ENCODE measurements around the gene TMEM143. TPM values are rescaled to one million over a fixed set of nuclear protein-coding genes. Genes with fewer than 3 reads are reported as not detected.

TMEM143 gene
- total RNA-seq, 2 donors from 2014 or later = 20.4 to 43.8 TPM

DNA sequence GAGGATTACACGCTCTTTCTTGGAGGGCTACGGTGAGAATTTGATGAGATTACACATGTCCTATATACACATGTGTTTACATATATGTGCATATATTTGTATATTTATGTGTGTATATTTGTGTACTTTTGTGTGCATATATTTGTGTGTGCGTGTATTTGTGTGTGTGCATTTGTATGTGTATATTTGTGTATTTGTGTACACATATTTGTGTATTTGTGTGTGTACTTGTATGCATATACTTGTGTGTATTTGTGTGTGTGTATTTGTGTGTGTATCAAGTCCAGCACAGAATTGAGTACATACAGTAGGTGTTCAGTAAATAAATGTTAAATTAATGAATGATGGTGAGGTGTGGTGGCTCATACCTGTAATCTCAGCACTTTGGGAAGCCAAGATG lies 1.8 kb downstream of the TMEM143 start:
- TF ChIP-seq CTCF (IDR thresholded peaks at IDR 0.05) = no peak
- Histone ChIP-seq H3K9me3 (no peaks in the 10 kb centered on the region), H3K27me3 (no peaks in the 10 kb centered on the region), H3K36me3 (no peaks in the 10 kb centered on the region), H3K4me3 (no peak overlapping the region), H3K27ac (no peak overlapping the region), H3K4me1 (peaks cover 0 to 6% of the 10 kb centered on the region in 2 donors)
- no peak for DNase-seq (ENCODE audit: low spot score)

GRCh38 chr19:48359123-48359522 lies 4.6 kb downstream of the TMEM143 start:
- Histone ChIP-seq H3K36me3 (no peaks in the 10 kb centered on the region), H3K4me3 (no peak overlapping the region), H3K4me1 (peaks cover 0 to under 1% of the 10 kb centered on the region in 2 donors), H3K27ac (no peak overlapping the region), H3K27me3 (no peaks in the 10 kb centered on the region), H3K9me3 (no peaks in the 10 kb centered on the region)
- TF ChIP-seq CTCF (IDR thresholded peaks at IDR 0.05) = no peak
- DNase-seq (ENCODE audit: low spot score) = no peak

- no peaks in the 10 kb centered on the region for H3K36me3 ChIP-seq
- H3K27me3 ChIP-seq = no peaks in the 10 kb centered on the region
- no peaks in the 10 kb centered on the region for H3K4me1 ChIP-seq
- no peak overlapping the region for H3K27ac ChIP-seq
- no peak for TF ChIP-seq CTCF (IDR thresholded peaks at IDR 0.05)
- H3K4me3 ChIP-seq = no peak overlapping the region
- no peak for DNase-seq (ENCODE audit: low spot score)
- no peaks in the 10 kb centered on the region for H3K9me3 ChIP-seq
These were observed 8.3 kb downstream of the TMEM143 start for GRCh38 chr19:48355365-48355954.

DNA sequence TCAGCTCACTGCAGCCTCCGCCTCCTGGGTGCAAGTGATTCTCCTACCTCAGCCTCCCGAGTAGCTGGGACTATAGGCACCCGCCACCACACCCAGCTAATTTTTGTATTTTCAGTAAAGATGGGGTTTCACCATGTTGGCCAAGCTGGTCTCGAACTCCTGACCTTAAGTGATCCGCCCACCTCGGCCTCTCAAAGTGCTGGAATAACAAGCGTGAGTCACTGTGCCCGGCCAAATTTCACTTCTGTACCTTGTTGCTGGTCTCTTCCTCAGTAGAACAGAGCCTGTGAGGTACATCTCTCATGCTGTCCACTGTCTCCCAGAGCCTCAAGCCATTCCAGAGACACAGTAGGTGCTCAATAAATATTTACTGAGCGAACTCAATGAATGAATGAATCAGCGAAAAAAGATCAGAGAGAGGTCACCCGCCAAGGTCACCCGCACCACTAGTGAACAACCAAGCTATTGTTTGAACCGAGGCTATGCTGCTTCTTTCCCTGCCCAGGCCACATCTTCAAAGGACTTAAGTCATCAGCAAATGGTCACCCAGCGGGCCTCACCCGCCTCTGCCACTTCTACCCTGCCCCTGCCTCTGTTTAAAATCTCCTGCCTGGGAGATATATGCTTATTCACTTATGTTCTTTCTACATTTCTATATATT lies 9.3 kb downstream of the TMEM143 start:
- no peak for TF ChIP-seq CTCF (IDR thresholded peaks at IDR 0.05)
- H3K27ac ChIP-seq = no peak overlapping the region
- H3K36me3 ChIP-seq = no peaks in the 10 kb centered on the region
- H3K4me3 ChIP-seq = no peak overlapping the region
- no peak for DNase-seq (ENCODE audit: low spot score)
- H3K9me3 ChIP-seq = no peaks in the 10 kb centered on the region
- no peaks in the 10 kb centered on the region for H3K27me3 ChIP-seq
- H3K4me1 ChIP-seq = no peaks in the 10 kb centered on the region

DNA sequence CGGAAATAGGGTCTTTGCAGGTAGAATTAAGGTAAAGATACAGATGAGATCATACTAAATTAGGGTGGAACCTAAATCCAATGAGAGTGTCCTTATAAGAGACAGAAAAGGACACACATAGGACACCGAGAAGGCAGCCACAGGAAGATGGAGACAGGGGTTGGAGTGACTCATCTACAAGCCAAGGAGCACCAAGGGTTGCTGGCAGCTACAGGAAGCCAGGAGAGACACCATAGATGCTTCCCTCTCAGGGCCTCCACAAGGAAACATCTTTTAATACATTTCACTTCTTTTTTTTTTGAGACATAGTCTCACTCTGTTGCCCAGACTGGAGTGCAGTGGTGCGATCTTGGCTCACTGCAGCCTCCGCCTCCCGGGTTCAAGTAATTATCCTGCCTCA lies 10.1 kb downstream of the TMEM143 start:
- Histone ChIP-seq H3K4me1 (no peaks in the 10 kb centered on the region), H3K9me3 (no peaks in the 10 kb centered on the region), H3K36me3 (no peaks in the 10 kb centered on the region), H3K4me3 (no peak overlapping the region), H3K27me3 (no peaks in the 10 kb centered on the region), H3K27ac (no peak overlapping the region)
- TF ChIP-seq CTCF (IDR thresholded peaks at IDR 0.05) = no peak
- DNase-seq (ENCODE audit: low spot score) = no peak

GRCh38 chr19:48351341-48351752 lies 12.4 kb downstream of the TMEM143 start:
- Histone ChIP-seq H3K27me3 (no peaks in the 10 kb centered on the region), H3K27ac (no peak overlapping the region), H3K4me1 (peaks cover 0 to 7% of the 10 kb centered on the region in 2 donors), H3K9me3 (no peaks in the 10 kb centered on the region), H3K36me3 (no peaks in the 10 kb centered on the region), H3K4me3 (no peak overlapping the region)
- TF ChIP-seq CTCF (IDR thresholded peaks at IDR 0.05) = peak; percentile 58 to 81
- DNase-seq (ENCODE audit: low spot score) = peak; percentile 68

All from right atrium auricular region (tissue), 2 donors.